GM18507 (cell line): ENCODE results near the gene NAPA.

Source experiments
- DNase-seq: peaks from one replicate; pipeline ENCODE4 v3.0.0; 2011; ENCODE audit warnings: low read depth; ENCODE audit not compliant: insufficient read length; ENCODE audit errors: extremely low spot score
- FAIRE-seq: peaks from 2 replicates; lab custom pipeline; 2011; peaks lifted over from hg19 to GRCh38; lab: Jason Lieb, UNC

Gene NAPA

DNA sequence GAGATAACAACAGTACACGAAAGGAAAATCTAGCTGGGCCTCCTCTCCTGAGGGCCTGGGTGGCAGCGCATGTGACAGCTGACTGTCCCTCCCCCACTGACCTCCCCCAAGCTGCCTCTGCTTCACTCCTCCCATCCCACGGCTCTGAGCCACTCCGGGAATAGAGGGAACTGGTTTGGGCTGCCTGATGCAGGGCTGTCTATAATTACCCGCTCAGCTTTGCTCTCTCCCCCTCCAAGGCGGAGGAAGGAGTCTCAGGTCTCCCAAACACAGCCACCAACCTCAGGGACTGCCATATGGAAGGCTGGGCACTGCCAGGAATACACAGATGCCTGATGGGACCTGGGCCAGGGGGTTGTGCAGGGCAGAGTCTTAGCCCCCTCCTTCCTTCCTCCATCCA lies 7.9 kb downstream of the NAPA start:
- no peak for FAIRE-seq
- no peak for DNase-seq

DNA sequence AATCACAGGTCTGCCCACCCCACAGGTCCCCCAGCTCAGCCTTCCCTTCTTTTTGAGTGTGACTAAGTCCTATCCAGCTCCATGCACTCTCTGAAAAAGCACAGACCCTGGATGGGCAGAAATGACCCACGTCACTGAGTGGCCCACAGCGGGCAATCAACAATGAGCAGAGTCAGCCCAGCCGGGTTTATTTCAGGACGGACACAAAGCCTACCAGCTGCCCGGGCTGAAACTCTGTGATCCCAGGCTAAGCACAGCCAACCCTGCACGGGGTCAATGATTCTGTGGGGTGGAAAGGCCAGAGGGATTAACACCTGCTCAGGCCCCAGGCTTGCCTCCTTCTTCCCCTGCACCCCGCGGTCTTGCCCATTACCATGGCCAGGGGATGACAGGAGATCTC lies 8.4 kb downstream of the NAPA start:
- no peak for FAIRE-seq
- DNase-seq = no peak

DNA sequence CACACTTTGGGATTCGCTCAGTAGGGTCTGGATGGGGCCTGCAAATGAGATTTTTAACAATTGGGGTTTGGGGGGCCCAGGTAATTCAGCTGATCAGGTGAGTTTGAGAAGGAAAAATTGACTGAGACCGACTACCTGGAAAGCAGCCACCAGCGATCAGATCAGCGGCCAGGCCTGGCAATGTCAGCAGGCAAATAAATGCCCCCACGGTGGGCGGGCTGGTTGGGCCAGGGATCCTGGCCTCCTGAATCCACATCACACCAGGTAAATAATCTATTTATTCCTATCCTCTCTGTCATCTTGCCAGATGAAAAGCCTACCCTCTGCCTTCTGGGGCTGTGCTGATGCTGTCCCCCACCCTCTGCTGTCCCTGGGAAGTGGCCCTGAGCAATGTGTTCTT lies 9.4 kb downstream of the NAPA start:
- FAIRE-seq = no peak
- no peak for DNase-seq

DNA sequence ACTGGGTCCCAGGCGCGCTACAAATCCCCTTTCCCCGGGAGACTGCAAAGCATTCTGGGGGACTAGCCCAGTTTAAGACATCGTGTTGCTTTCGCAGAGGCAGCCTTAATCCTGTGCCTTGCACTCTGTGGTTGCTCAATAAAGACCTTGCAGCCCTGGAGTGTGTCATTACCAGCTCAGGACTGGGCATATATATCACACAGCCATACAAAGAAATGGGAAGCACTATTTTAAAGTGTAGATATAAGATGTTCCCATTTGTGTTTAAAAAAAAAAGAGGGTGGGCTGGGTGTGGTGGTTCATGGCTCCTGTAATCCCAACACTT lies 11.1 kb downstream of the NAPA start:
- FAIRE-seq (no peak), DNase-seq (no peak)

DNA sequence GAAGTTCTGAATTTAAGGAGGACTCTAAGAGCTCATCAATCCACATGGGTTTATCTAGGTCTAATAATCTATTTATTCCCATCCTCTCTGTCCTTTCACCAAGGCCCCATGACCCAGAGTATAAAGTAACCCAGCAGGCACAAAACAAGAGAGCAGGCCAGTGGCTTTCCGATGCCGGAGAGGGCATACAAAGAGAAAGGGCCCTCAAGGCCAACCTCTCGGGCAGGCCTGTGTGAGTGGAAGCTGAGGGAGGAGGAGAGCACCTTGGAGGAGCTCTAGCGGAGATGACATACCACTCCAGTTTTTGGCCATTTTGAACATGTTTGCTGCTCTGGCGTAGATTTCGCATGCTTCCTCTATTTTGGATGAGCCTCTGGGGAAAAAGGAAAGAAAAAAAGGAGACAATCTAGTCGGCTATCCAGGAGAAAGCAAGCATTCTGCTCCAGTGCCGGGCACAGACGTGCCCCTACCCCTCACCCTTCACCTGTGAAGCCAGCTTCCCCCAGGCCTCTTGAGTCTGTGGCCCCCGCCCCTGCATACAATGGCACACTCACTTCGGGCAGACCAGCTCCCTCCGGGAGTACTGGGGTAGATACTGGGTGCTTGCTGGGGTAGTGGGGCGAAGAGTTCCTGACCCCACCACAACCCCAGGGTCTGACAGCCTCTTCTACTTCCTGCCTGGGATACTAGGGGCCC lies 11.6 kb downstream of the NAPA start:
- FAIRE-seq (no peak), DNase-seq (no peak)

DNA sequence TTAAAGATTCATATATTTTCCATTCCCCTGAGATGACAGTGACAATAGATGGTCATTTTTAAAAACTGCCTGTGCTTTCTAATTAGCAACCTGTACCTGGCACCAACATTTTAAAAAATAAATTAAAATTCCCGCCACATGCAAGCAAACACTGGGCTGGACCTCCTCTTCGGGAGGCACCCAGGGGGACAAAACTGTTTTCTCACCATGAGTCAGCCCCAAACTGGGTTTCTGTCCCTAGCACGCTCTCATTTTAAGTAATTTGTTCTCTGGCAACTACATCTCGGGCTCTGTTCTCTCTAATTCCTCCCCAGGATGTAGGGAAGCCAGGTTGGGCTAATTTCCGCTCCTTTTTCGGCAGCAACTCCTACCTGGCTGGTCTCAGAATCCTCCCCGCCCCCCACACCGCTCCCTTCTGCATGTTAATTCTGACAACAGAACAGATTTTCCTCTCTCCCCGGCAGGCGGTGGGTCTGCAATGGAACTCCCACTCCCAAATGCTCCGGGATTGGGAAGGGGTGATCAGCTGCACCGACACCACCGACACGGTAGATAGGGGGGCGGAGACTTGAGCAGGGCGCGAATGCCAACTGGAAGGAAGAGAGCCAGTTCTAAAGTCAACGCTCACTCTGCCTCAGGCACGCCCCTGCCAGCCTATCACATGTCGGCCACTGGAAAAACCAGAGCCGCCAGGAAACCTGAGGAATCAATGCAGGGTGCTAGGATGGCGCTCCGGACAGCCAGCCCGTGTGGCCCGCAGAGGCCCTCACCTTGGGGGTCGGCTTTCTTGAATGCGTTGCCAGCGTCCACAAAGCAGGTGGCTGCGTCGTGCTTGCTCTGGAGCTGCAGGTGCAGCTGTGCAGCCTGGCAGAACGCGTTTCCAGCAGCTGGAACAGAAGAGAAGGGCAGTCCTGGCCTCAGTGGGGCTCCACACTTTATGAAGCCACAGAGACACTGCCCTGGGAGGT lies 14.7 kb downstream of the NAPA start:
- FAIRE-seq = no peak

DNA sequence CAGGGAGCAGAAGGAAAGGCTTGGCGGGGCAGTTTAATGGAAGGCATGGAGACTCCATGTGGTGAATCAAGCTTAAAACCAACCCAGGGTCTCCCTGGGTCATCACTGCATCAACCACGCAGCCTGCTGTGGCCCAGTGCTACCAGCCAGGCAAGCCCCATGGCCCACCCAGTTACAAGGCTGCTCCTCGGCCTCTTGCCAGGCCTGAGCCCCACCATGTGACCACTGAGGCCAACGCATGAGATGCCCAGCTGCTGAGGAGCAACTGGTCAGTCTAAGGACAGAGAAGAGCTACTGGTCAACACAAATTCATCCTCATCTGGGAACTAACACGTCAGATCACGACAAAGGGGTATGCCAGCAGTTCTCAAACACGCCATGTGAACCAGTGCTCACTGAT lies 15.5 kb downstream of the NAPA start:
- DNase-seq (no peak), FAIRE-seq (no peak)

More for the DNA sequence above, 14.7 kb downstream of the NAPA start:
- no peak for DNase-seq

DNA sequence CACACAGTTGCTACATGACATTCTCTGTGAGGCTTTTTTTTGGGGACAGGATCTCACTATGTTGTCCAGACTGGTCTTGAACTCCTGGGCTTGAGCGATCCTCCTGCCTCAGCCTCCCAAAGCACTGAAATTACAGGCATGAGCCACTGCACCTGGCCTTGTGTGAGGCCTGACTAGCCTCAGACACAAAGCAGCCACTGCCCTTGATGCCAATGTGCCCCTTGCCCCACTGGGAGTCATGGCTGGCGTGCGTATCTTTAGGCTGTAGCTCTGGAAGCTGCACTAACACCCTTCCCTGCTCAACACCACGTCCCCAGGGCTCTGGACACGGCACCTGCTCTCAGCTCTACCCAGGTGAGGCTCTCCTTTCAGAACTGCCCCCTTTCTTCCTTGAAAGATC lies 16.3 kb downstream of the NAPA start:
- no peak for FAIRE-seq
- no peak for DNase-seq

DNA sequence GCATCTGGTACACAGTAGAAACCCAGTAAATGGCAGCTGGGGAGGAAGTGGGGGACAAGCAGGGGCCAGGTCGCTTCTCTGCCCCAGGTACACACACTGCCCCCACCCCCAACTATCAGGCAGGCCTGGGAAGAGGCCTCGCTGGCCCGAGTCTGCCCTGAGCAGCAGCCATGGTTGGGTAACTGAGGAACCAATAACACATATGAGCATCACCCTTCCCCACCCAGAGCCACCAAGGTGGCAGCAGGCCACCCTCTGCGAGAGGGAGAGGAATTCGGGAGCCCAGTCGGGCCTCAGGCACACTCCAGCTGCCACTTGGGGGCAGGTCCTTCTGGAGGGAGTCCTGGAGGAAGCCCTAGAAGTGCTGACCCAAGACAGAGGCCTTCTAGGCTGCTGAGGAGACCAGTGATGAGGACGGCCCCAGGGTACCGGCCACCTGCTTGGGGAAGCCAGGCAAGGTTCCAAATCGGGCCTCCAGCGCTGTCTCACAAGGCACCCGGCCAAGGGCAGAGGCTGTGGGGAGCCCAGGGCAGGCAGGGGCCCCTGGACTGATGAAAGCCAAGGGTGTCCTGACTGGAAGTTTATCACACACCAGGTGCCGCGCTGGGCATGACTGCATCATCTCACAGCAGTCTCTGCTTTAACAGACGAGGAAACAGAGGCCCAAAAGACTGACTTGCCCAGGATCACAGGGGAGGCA lies 16.9 kb downstream of the NAPA start:
- DNase-seq (no peak), FAIRE-seq (no peak)

DNA sequence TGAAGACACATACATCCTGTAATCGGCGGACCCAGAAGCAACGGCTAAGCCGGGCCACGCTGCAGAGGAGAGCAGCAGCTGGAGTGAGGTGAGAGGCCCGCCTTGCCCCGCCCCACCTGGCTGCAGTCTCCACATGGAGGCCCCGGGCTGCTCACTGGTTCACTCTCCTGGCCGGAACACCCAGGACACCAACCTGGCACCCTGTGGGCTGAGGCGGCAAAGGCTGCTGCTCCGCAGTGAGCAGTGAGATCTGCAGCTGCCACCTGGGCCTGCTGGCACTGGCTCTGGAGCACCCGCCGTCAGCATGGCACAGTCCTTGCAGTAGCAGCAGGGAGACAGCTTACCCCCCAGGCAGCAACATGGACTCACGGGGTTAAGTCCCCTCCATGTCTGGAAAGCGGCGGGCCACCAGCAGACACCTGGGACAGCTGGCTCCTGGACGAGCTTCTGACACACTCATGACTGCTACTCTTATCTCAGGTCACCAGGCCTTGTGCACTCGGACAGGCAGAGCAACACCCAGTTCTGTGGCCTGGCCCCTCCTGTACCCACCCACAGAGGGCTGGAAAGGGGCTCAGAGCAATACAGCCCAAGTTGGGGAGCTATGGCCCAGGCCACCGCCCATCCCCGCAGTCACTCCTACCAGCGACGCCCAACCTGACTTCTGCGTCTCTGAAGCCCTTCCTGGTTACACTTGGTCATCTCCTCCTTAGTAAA lies 17.7 kb downstream of the NAPA start:
- FAIRE-seq (no peak), DNase-seq (no peak)

DNA sequence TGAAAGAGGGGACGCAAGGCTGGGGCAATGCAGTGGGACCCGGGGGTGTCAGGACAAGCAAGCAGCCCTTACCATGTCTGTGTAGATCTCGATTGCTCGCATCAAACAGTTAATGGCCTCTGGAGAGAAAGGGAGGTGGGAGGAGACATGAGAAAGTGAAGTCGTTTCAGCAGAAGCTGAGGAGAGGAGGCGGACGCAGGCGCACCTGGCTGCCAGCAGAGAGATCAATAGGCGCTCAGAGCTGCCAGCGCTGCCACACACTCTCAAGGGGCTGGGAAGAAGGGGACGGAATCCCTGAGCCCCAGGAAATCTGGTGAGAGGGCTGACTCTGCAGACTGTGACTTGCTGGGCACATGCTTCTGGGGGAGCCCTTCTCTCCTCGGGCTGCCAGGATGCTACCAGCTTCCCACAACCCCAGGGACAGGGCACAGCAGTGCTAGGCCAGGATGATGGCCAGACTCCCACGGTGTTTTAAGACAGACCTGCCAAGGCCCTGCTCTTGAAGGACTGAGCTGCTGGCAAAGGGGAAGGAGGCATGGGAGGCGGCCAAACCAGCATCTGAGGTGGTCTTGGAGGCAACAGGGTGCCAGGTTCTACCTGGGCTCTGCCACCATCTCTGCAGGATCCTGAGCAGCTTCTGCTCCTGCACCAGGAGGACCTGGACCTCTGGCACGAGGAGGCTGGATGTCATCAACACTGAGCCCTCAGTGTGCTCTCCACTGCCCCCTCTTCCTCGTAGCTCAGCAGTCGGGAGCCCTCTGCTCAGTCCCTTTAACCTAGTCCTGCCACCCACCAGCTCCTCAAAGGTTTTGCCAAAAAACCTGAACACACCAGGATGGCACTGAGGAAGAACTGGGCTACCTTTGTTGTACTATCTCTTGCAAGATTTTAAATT lies 19.1 kb downstream of the NAPA start:
- no peak for FAIRE-seq
- no peak for DNase-seq

DNA sequence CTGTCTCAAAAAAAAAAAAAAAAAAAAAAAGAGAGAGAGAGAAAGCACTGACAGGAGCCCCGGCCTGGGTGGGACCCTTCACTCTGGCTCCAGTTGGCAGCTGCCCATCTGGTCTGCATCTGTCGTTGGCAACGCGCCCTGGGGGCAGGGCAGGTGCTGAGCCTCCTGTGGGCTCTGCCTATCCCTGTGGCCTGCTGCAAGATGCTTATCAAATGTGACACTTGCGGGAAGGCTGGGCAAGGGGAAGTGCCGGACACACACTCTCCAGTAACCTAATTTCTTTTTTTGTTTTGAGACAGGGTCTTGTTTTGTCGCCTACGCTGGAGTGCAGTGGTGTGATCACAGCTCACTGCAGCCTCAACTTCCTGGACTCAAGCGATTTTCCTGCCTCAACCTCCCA lies 20.1 kb downstream of the NAPA start:
- FAIRE-seq (no peak), DNase-seq (no peak)

DNA sequence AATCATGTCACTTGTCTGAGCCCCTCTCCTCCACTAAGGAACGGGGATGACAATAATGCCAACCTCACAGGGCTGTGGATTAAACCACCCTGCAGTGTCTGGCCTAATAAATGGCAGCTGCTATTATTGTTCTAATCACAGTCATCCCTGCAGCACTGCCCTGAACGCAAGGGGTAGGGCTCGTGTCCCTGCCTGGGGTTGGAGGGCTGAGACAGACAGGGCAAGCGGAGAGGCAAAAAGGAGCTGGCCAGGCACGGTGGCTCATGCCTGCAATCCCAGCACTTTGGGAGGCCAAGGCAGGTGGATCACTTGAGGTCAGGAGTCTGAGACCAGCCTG lies 20.7 kb downstream of the NAPA start:
- FAIRE-seq = no peak
- DNase-seq = no peak

DNA sequence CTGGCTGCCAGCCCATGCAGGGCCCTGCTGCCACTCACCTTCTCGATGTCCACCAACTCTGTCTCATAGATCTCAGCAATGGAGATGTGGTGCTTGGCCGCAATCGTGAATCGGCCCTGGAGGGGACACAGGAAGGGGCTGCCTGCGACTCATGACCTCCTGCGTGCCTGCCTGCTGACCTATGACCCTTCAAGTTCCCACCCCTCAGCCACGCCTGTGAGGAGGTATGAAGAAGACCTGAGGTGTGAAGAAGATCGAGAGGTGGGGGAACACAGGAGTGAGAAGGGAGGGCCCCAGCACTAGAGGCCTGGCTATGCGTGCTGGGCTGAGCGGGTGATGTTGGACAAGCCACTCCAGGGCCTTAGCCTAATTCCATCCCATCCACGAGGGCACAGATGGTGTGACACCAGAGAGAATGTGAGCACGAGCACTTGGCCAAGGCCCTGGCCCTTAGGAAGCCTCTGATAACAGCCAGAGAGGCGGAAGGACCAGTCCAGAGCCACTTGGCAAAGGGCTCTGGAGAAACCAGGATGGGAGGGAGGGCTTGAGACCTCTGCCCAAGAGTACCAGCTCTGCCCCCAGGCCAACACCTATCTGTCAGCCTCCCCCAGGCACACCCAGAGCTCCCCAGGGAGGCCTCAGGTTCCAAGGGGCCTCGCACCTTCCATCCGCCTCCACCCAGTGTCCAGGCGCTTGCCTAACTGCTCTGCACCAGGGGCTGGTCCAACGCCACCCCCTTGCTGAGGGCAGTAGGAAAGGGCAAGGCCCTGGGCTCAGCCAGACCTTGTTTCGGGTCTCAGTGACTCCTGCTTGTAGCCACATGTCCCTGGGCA lies 21.3 kb downstream of the NAPA start:
- DNase-seq (no peak), FAIRE-seq (no peak)

DNA sequence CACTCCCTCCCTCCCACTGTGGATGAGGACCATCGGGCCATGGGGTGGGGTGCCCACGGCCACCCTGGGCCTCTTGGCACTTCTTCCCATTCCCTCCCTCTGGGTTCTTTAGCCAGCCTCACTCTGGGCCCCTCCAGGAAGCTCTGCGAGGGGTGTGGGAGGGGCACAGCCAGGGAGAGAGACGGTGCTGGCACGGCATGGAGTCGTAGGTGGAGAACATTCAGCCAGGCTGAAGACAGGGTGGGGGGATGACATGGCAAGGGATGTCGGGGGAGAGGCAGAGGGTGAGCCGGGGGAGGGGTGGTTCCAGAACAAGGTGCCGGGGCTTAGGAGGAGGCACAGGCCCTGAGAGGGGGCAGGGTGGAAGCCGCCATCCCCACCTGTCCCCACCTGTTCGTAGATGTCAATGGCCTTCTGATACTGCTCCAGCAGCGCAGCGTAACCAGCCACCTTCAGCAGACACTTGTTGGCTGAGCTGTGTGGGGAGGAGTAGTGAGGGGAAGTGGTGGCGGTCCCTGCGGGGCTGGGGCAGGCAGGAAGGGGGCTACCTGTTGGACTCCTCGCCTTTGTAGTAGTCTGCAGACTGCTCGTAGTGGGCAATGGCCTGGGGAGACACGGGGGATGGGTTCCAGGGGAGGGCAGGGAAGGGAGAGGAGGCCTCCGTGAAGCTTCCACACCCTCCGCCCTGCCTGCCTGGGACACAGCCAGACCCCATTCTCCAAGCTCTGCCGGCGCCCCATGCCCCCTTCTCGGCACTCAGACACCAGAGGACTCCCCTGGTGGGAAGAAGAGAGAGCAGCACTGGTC lies 22.1 kb downstream of the NAPA start:
- FAIRE-seq (no peak), DNase-seq (no peak)

DNA sequence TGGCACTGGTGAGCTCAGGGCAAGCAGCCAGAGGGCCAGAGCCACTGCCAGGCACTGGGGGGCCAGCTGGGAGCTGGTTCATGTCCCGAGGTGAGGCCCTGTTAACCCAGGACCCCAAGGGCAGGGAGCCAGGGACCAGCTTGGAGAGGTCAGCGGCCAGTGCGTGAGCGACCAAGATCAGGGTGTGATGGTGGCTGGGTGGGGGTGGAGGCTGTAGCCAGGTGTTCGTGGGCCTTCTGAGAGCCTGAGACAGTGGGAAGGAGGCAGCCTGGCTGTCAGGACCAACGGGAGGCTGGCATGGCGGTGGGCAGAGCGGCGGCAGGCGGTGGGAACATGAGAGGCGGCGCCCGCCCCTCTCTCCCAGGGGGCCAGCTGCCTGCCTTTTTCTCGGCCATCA lies 22.7 kb downstream of the NAPA start:
- FAIRE-seq = no peak
- DNase-seq = no peak

DNA sequence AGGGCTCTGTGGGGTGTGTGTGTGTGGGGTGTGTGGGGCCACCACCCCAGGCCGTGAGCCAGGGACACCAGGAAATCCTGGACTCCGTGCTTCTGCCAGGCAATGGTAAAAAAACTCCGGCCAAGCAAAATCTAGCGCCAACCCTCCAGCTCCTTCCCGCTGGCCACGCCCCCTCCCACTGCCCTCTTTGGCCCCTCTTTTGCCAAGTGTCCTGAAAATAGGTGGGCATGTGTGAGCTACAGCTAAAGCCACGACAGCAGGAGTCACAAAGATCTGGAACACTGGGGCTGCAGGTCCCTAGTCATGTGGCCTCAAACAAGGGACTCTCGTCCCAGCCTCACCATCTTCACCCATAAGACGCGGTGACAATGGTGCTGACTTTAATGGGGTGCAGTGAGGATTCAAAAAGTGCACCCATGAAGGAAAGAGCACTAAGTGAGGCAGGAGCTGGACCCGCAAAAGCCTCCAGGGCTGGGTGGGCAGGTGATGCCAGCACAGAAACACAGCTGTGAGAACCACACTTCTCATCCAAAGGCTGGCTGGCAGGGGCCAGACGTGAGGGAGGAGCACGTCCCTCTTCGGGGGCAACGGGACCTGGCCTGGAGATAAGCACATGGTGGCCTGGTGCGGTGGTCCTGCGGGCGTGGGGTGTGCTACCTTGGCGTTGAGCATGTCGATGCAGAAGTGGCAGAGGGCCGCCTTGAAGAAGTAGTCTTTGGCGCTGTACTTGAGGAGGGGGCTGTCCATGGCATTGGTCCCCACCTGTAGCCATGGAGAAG lies 23.3 kb downstream of the NAPA start:
- DNase-seq = no peak
- FAIRE-seq = no peak
